SK-N-SH (cell line): Measurements from ENCODE around the gene BNIP5. TPM values are rescaled to one million over a fixed set of nuclear protein-coding genes. Genes with fewer than 3 reads are reported as not detected.

Source experiments
- CTCF ChIA-PET: fragments of 300-600, 350-600 bp; formaldehyde crosslinking; extraction: SDS; loops from one replicate; lab custom pipeline; 2021; lab: Yijun Ruan, JAX
- POLR2A ChIA-PET: fragments of 350-600 bp; sonication (Branson Sonifier 250); formaldehyde crosslinking; extraction: SDS; loops from one replicate; lab custom pipeline; 2020; ENCODE audit warnings: antibody characterized with exemption, inconsistent platforms; lab: Yijun Ruan, JAX
- DNase-seq: peaks from one replicate; pipeline ENCODE4 v3.0.0; 2012
- H2AFZ ChIP-seq: fragments of 200-600 bp; sonication (generic); 2 replicates; pipeline ENCODE4 v1.8.1; 2016; ENCODE audit warnings: antibody characterized with exemption, mild to moderate bottlenecking, low read depth
- H3F3A ChIP-seq: fragments of 200-600 bp; sonication (generic); replicated peaks from 2 replicates; pipeline ENCODE3; 2016; ENCODE audit warnings: antibody characterized with exemption, mild to moderate bottlenecking; ENCODE audit not compliant: insufficient read depth
- H3K27ac ChIP-seq, 2 experiments: fragments of 200-500 bp in 1 of 2; fragments of 200-600 bp in 1 of 2; sonication (Bioruptor generic) in 1 of 2; sonication (generic), shearing (Covaris generic) in 1 of 2; 2 replicates each; pipeline versions ENCODE4 v1.5.1 to v1.6.1; 2014 to 2016; ENCODE audit warnings: low read depth in 2 of 2, inconsistent platforms in 1 of 2, low read length in 1 of 2, mild to moderate bottlenecking in 1 of 2, mixed read lengths in 1 of 2
- H3K27me3 ChIP-seq: fragments of 200-600 bp; sonication (generic), shearing (Covaris generic); 2 replicates; pipeline ENCODE4 v1.6.1; 2016; ENCODE audit warnings: mixed run types; ENCODE audit not compliant: insufficient read depth
- H3K36me3 ChIP-seq, 2 experiments: fragments of 200-500 bp in 1 of 2; fragments of 200-600 bp in 1 of 2; sonication (Bioruptor generic) in 1 of 2; sonication (generic) in 1 of 2; replicated peaks in 1 of 2; 2 replicates each; pipeline versions ENCODE3 to v1.5.1; 2014 to 2016; ENCODE audit warnings: low read length in 1 of 2, mild to moderate bottlenecking in 1 of 2; ENCODE audit not compliant: insufficient read depth in 2 of 2, control insufficient read depth in 1 of 2
- H3K4me1 ChIP-seq, 2 experiments: fragments of 200-500 bp in 1 of 2; fragments of 200-600 bp in 1 of 2; sonication (Bioruptor generic) in 1 of 2; sonication (generic), shearing (Covaris generic) in 1 of 2; 2 replicates each; pipeline versions ENCODE4 v1.5.1 to v1.6.1; 2014 to 2016; ENCODE audit warnings: low read depth in 1 of 2, low read length in 1 of 2, mixed run types in 1 of 2; ENCODE audit not compliant: insufficient read depth in 2 of 2, control insufficient read depth in 1 of 2
- H3K4me2 ChIP-seq: fragments of 200-600 bp; sonication (generic), shearing (Covaris generic); 2 replicates; pipeline ENCODE4 v1.6.1; 2017; ENCODE audit warnings: mixed run types
- H3K4me3 ChIP-seq, 2 experiments: fragments of 200-500 bp in 1 of 2; fragments of 200-600 bp in 1 of 2; sonication (Bioruptor generic) in 1 of 2; sonication (generic), shearing (Covaris generic) in 1 of 2; 2 replicates each; pipeline versions ENCODE4 v1.5.1 to v1.8.1; 2014 to 2016; ENCODE audit warnings: low read depth in 2 of 2, inconsistent platforms in 1 of 2, low read length in 1 of 2, mild to moderate bottlenecking in 1 of 2, mixed read lengths in 1 of 2, moderate library complexity in 1 of 2
- H3K79me2 ChIP-seq: fragments of 200-600 bp; sonication (generic); 2 replicates; pipeline ENCODE4 v1.8.1; 2017; ENCODE audit warnings: mild to moderate bottlenecking; ENCODE audit not compliant: insufficient read depth
- H3K9ac ChIP-seq: fragments of 200-600 bp; sonication (generic); 2 replicates; pipeline ENCODE4 v1.6.1; 2017; ENCODE audit warnings: mixed run types
- H3K9me2 ChIP-seq: fragments of 200-600 bp; sonication (generic); 2 replicates; pipeline ENCODE4 v1.6.1; 2017; ENCODE audit warnings: mixed run types
- H3K9me3 ChIP-seq: fragments of 200-600 bp; sonication (generic); 2 replicates; pipeline ENCODE4 v1.6.1; 2017; ENCODE audit warnings: mixed run types, mild to moderate bottlenecking, moderate library complexity
- H4K20me1 ChIP-seq: fragments of 200-600 bp; sonication (generic); 2 replicates; pipeline ENCODE4 v1.6.1; 2017; ENCODE audit warnings: mild to moderate bottlenecking, mixed run types; ENCODE audit not compliant: insufficient read depth
- CHD2 ChIP-seq: fragments of 150-350 bp; IDR thresholded peaks from 2 replicates; pipeline ENCODE4 v1.6.1; 2018; ENCODE audit warnings: low read length; ENCODE audit not compliant: partially characterized antibody
- ELF1 ChIP-seq: IDR thresholded peaks from 2 replicates; pipeline ENCODE4 v1.4.0; 2012
- EP300 ChIP-seq, 2 experiments: IDR thresholded peaks; 2 replicates each; pipeline versions ENCODE4 v1.4.0 to v1.6.1; 2012; ENCODE audit warnings: borderline replicate concordance in 1 of 2, low read depth in 1 of 2, low read length in 1 of 2
- FOXM1 ChIP-seq: IDR thresholded peaks from 2 replicates; pipeline ENCODE4 v1.4.0; 2012; ENCODE audit warnings: low read depth, mild to moderate bottlenecking
- GATA2 ChIP-seq: sonication (generic); formaldehyde crosslinking; IDR thresholded peaks from 2 replicates; pipeline ENCODE4 v1.5.0; 2020; ENCODE audit warnings: mild to moderate bottlenecking, missing genetic modification reagents
- MEF2A ChIP-seq: IDR thresholded peaks from 2 replicates; pipeline ENCODE4 v1.4.0; 2012; ENCODE audit warnings: low read depth, borderline replicate concordance
- MXI1 ChIP-seq: IDR thresholded peaks from 2 replicates; pipeline ENCODE4 v1.6.1; 2012; ENCODE audit warnings: mild to moderate bottlenecking, low read depth, low read length, improper control_type of control experiment
- POLR2AphosphoS5 ChIP-seq: IDR thresholded peaks from 2 replicates; pipeline ENCODE4 v1.6.1; 2012; ENCODE audit warnings: low read depth, low read length
- RCOR1 ChIP-seq: fragments of 150-350 bp; IDR thresholded peaks from 2 replicates; pipeline ENCODE4 v1.6.1; 2017; ENCODE audit warnings: antibody characterized with exemption, low read length
- SIN3A ChIP-seq: IDR thresholded peaks from 2 replicates; pipeline ENCODE4 v1.6.1; 2012; ENCODE audit warnings: low read depth, mild to moderate bottlenecking, low read length, moderate library complexity, borderline replicate concordance
- ZBTB33 ChIP-seq: IDR thresholded peaks from 2 replicates; pipeline ENCODE4 v1.4.0; 2012; ENCODE audit warnings: low read depth, borderline replicate concordance
- WGBS: methylation state at CpG from one replicate; pipeline ENCODE4 v1.1.6; 2017; ENCODE audit warnings: low lambda C conversion rate; 5-methylcytosine and 5-hydroxymethylcytosine counted together
- polyA plus RNA-seq, 3 experiments: library from polyadenylated mRNA; depleted of rRNA; stranded (reverse); fragments of >200 nt; gene quantifications; 2 replicates each; pipeline ENCODE4 v1.2.3, GENCODE V29; 2012
- TF ChIP-seq, protein P1 (sequence below): IDR thresholded peaks from 2 replicates; pipeline ENCODE4 v1.6.1; 2012; ENCODE audit warnings: mild to moderate bottlenecking, low read depth, low read length, moderate library complexity
- TF ChIP-seq, protein P2 (sequence below): IDR thresholded peaks from 2 replicates; pipeline ENCODE4 v1.4.0; 2012; ENCODE audit warnings: low read depth, borderline replicate concordance

BNIP5 gene
- polyA plus RNA-seq, 1 of the 3 experiments (the other 2 are of a cell fraction) = not detected

DNA sequence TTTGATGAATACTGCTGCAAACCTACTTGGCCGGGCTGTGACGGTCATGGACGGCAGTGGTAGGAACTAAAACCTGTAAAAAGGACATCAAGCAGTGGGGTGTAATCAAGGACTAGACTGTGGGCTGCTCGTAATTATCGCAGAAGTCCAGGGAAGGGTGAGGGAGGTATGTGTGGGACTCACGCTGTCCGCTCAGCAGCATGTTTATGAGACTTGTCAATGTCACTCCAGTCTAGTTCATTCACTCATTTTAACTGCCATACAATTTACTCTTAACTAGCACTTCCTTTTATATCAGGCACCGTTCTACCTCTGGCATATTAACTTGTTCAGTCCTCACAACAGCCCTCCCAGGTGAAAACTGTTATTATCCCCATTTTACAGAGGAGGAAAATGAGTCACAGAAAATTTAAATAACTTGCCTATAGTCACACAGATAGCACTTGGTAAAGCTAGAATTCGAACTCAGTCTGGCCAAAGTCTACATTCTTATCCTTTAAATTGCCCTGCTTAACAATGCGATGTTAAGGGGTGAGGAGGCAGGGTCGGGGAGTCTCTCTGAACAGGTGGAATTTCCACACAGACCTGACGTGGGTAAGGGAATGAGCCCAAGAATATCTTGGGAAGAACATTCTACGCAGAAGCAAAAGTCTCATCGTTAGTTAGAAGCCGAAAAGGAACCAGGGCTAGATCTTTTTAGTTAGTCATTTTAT, 62.7 kb downstream of the BNIP5 start (continued):
- TF ChIP-seq, protein P1, sequence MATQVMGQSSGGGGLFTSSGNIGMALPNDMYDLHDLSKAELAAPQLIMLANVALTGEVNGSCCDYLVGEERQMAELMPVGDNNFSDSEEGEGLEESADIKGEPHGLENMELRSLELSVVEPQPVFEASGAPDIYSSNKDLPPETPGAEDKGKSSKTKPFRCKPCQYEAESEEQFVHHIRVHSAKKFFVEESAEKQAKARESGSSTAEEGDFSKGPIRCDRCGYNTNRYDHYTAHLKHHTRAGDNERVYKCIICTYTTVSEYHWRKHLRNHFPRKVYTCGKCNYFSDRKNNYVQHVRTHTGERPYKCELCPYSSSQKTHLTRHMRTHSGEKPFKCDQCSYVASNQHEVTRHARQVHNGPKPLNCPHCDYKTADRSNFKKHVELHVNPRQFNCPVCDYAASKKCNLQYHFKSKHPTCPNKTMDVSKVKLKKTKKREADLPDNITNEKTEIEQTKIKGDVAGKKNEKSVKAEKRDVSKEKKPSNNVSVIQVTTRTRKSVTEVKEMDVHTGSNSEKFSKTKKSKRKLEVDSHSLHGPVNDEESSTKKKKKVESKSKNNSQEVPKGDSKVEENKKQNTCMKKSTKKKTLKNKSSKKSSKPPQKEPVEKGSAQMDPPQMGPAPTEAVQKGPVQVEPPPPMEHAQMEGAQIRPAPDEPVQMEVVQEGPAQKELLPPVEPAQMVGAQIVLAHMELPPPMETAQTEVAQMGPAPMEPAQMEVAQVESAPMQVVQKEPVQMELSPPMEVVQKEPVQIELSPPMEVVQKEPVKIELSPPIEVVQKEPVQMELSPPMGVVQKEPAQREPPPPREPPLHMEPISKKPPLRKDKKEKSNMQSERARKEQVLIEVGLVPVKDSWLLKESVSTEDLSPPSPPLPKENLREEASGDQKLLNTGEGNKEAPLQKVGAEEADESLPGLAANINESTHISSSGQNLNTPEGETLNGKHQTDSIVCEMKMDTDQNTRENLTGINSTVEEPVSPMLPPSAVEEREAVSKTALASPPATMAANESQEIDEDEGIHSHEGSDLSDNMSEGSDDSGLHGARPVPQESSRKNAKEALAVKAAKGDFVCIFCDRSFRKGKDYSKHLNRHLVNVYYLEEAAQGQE = no peak
- no peak for TF ChIP-seq RCOR1

DNA sequence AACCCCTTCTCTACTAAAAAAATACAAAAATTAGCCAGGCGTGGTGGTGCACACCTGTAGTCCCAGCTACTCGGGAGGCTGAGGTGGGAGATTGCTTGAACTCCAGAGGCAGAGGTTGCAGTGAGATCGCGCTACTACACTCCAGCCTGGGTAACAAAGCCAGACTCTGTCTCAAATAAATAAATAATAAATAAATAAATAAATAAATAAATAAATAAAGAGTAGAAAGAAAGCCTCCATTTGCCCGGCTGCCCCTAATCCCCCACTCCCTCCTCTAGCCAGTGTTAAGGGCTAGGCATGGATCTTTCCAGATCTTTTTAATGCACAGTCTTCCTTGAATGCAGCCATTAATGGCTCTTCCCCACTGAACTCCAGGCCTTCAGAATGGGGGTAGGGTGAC, 63.6 kb downstream of the BNIP5 start:
- Histone ChIP-seq H2AFZ (no peak overlapping the region), H3K36me3 (no peaks in the 10 kb centered on the region), H3K9ac (no peak overlapping the region), H3K27me3 (0 out of 2 replicates have a peak, but pooled peaks cover 10% of the 10 kb centered on the region), H3K4me2 (no peak overlapping the region), H3F3A (no peaks in the 10 kb centered on the region), H3K4me3 (no peak overlapping the region), H3K4me1 (peaks cover 0 to 5% of the 10 kb centered on the region in 2 experiments; a peak in 1 of 4 replicates), H3K9me2 (no peaks in the 10 kb centered on the region), H3K9me3 (no peaks in the 10 kb centered on the region), H3K27ac (no peak overlapping the region), H3K79me2 (no peaks in the 10 kb centered on the region), H4K20me1 (no peaks in the 10 kb centered on the region)
- WGBS = 88% methylated on average over 5 of the region's 5 CpGs
- DNase-seq = no peak
- CTCF ChIA-PET = no interaction called here
- POLR2A ChIA-PET = no interaction called here
- TF ChIP-seq ZBTB33 (no peak), SIN3A (no peak), MXI1 (no peak), MEF2A (no peak), ELF1 (no peak), FOXM1 (no peak), EP300 (IDR thresholded peaks at IDR 0.05; ENCODE audit: borderline replicate concordance in 1 of 2, low read depth in 1 of 2, low read length in 1 of 2) (no peak), GATA2 (CRISPR knock-in tag) (no peak), POLR2AphosphoS5 (no peak), CHD2 (no peak), RCOR1 (no peak)
- TF ChIP-seq, protein P1 = no peak
- TF ChIP-seq, protein P2, sequence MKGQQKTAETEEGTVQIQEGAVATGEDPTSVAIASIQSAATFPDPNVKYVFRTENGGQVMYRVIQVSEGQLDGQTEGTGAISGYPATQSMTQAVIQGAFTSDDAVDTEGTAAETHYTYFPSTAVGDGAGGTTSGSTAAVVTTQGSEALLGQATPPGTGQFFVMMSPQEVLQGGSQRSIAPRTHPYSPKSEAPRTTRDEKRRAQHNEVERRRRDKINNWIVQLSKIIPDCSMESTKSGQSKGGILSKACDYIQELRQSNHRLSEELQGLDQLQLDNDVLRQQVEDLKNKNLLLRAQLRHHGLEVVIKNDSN = no peak
